ENCODE measurements around the gene NDUFS4.

- TF ChIP-seq CTCF (IDR thresholded peaks at IDR 0.05) (no peak), POLR2A (IDR thresholded peaks at IDR 0.05; ENCODE audit: low read depth) (no peak), POLR2AphosphoS5 (IDR thresholded peaks at IDR 0.05) (no peak)
These were observed 34.0 kb downstream of the NDUFS4 start for GRCh38 chr5:53594419-53594818.

Data from esophagus muscularis mucosa (tissue), 3 donors.